ENCODE measurements around the gene ANKRD39. TPM values are rescaled to one million over a fixed set of nuclear protein-coding genes. Genes with fewer than 3 reads are reported as not detected.

The ANKRD39 gene
- total RNA-seq, 2 donors from 2014 or later = 12.4 to 18.7 TPM

DNA sequence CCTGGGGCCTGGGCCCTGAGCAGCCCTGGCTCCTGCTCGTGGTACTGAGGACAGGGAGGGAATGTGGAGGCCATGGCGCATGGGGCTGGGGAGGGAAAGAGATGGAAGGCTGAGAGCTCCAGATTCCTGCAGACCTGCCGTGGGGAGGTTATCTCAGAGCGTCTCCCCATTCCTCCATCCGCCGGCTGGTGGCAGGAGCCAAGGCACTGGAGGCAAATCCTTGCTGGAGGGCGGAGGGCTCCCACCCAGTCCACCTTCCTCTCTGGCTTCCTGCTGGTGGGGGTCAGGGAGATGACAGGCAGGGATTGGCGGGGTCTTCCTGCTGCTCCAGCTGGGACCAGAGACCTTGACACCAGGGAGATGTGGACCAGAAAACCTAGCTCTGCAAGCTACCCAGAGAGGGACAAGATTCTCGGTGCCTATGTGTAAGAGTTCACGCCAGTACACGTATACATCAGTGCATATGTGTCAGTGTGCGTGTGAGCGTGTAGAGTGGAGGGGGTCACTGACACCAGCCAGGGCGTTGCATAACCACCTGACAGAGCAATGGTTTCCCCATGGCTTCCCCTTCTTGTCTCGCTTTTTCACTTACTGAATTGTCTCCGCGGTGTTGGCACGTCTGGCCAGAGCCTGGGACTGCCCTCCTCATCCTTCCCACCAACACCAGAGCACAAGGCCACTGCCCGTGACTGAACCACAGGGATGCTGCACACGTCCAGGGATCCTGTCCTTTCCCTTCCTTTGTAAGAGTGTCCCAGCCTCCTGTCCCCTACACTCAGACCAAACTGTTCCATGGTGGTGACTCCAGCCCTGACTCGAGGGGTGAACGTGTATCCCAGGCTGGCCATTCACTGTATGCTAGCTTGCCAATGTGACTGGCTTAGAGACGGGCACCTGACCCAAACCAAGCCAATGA is 27.9 kb upstream of the ANKRD39 start:
- Histone ChIP-seq H3K4me1 (peaks cover 9% of the 10 kb centered on the region), H3K9me3 (no peaks in the 10 kb centered on the region), H3K4me3 (no peak overlapping the region), H3K36me3 (no peaks in the 10 kb centered on the region), H3K27ac (no peak overlapping the region), H3K27me3 (no peaks in the 10 kb centered on the region), H3K9ac (ENCODE audit: low read depth in 2 of 2, low read length in 2 of 2) (no peak overlapping the region)
- no peak for TF ChIP-seq CTCF (IDR thresholded peaks at IDR 0.05)
- intact Hi-C loops (cut with DNase I) = no loop called here
- DNase-seq = no peak

DNA sequence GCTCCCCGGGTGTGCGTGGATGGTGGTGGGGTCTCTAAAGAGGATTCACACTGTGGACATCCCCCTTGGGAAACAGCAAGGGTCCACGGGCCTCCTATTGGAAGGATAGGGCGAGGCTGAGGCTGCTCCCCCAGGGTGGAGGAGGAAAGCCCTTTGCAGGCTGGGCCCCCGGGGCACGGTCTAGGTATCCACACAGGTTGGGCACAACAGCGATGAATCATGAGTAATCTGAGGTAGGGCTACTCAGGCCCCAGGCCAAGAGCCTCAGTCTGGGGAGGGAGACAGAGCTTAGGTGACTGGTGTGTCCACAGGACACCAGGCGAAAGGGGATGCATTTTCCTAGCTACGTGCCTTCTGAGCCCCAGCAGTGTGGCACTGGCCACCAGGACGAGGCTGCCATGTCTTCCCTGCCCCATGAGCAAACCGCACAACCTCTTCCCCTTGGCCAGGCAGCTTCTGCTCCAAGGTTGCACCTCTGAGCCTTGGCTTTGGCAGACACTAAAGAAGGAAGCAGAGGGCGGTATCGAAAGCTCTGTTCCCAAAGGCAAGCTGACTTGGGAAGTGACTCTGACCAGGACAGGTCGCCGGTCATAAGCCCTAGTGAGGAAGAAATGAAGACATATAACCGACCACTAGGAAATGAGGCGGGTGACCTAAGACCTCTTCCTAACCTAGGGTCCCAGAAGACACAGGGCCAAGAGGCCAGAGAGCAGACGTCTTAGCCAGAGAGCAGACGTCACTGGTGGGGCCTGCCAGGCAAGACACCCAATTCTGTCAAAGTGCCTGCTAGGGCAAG is 26.7 kb upstream of the ANKRD39 start:
- DNase-seq = no peak
- no peak overlapping the region for H3K27ac ChIP-seq
- no peak for TF ChIP-seq CTCF (IDR thresholded peaks at IDR 0.05)
- intact Hi-C loops (cut with DNase I) = no loop called here
- H3K36me3 ChIP-seq = no peaks in the 10 kb centered on the region
- no peaks in the 10 kb centered on the region for H3K9me3 ChIP-seq
- H3K4me1 ChIP-seq = peaks cover 9% of the 10 kb centered on the region
- no peaks in the 10 kb centered on the region for H3K27me3 ChIP-seq
- no peak overlapping the region for H3K9ac ChIP-seq (ENCODE audit: low read depth in 2 of 2, low read length in 2 of 2)
- H3K4me3 ChIP-seq = no peak overlapping the region

GRCh38 chr2:96883306-96883705 is 25.5 kb upstream of the ANKRD39 start:
- intact Hi-C loops (cut with DNase I) = no loop called here
- no peaks in the 10 kb centered on the region for H3K27me3 ChIP-seq
- no peak overlapping the region for H3K27ac ChIP-seq
- TF ChIP-seq CTCF (IDR thresholded peaks at IDR 0.05) = no peak
- H3K9ac ChIP-seq (ENCODE audit: low read depth in 2 of 2, low read length in 2 of 2) = no peak overlapping the region
- DNase-seq = no peak
- H3K36me3 ChIP-seq = no peaks in the 10 kb centered on the region
- no peaks in the 10 kb centered on the region for H3K9me3 ChIP-seq
- no peak overlapping the region for H3K4me3 ChIP-seq
- peaks cover 2% of the 10 kb centered on the region for H3K4me1 ChIP-seq

DNA sequence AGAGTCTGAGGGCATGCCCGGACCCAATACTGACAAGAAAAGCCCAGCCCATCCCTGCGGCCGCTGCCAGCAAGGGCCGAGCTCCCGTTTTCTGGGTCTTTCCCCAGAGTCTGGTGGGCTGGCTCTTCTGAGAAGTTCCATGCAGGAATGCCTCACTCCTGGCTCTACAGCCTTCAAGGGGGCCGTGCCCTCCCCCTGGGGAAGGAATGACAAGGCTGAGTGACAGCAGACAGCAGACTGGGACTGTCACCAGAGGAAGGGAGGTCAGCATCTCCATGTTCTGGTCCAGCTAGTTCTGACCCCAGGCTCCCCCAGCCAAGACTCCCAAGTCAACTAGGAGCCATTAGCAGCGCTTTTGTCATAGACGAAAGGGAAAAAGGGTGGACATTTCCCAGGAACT is 25.1 kb upstream of the ANKRD39 start:
- H3K4me1 ChIP-seq = no peaks in the 10 kb centered on the region
- no peak for TF ChIP-seq CTCF (IDR thresholded peaks at IDR 0.05)
- no peaks in the 10 kb centered on the region for H3K36me3 ChIP-seq
- H3K4me3 ChIP-seq = no peak overlapping the region
- DNase-seq = no peak
- intact Hi-C loops (cut with DNase I) = no loop called here
- H3K27ac ChIP-seq = no peak overlapping the region
- H3K27me3 ChIP-seq = no peaks in the 10 kb centered on the region
- no peak overlapping the region for H3K9ac ChIP-seq (ENCODE audit: low read depth in 2 of 2, low read length in 2 of 2)
- no peaks in the 10 kb centered on the region for H3K9me3 ChIP-seq

GRCh38 chr2:96882230-96882629 is 24.4 kb upstream of the ANKRD39 start:
- no peak for TF ChIP-seq CTCF (IDR thresholded peaks at IDR 0.05)
- Histone ChIP-seq H3K9me3 (no peaks in the 10 kb centered on the region), H3K4me1 (no peaks in the 10 kb centered on the region), H3K36me3 (no peaks in the 10 kb centered on the region), H3K4me3 (no peak overlapping the region), H3K27me3 (no peaks in the 10 kb centered on the region), H3K9ac (ENCODE audit: low read depth in 2 of 2, low read length in 2 of 2) (no peak overlapping the region), H3K27ac (no peak overlapping the region)
- DNase-seq = no peak
- intact Hi-C loops (cut with DNase I) = no loop called here

Data from colonic mucosa (tissue), 4 donors.